K562 (cell line): Measurements from ENCODE around the gene FILIP1. TPM values are rescaled to one million over a fixed set of nuclear protein-coding genes. Genes with fewer than 3 reads are reported as not detected.

Experiments used
- E2F5 ChIP-seq: sonication (generic); formaldehyde crosslinking; IDR thresholded peaks from 2 replicates; pipeline ENCODE4 v1.8.0; 2022; ENCODE audit warnings: mild to moderate bottlenecking, missing genetic modification reagents
- EP300 ChIP-seq: IDR thresholded peaks from 2 replicates; pipeline ENCODE4 v1.6.1; 2012; ENCODE audit warnings: low read length, improper control_type of control experiment
- HCFC1 ChIP-seq: IDR thresholded peaks from 2 replicates; pipeline ENCODE4 v1.6.1; 2012; ENCODE audit warnings: low read depth, low read length, improper control_type of control experiment
- HOXB6 ChIP-seq: fragments of 250-450 bp; sonication (Bioruptor Pico); IDR thresholded peaks from 2 replicates; pipeline ENCODE4 v1.5.1; 2022; ENCODE audit warnings: mild to moderate bottlenecking, borderline replicate concordance
- ID3 ChIP-seq, 2 experiments: fragments of 250-450 bp in 1 of 2; fragments of 450-650 bp in 1 of 2; sonication (Bioruptor Pico) in 1 of 2; IDR thresholded peaks; 2 replicates each; pipeline versions ENCODE4 v1.6.1 to v1.8.0; 2016 to 2021; ENCODE audit warnings: mild to moderate bottlenecking in 2 of 2, moderate library complexity in 2 of 2, missing compliant biosample characterization in 1 of 2, missing genetic modification characterization in 1 of 2
- LARP7 ChIP-seq: fragments of 450-650 bp; IDR thresholded peaks from 2 replicates; pipeline ENCODE4 v1.6.1; 2016
- MNT ChIP-seq, 2 experiments: fragments of 450-650 bp; conservative IDR thresholded peaks; 2 replicates each; pipeline ENCODE4 v1.6.1; 2017; ENCODE audit warnings: mild to moderate bottlenecking in 2 of 2, moderate library complexity in 2 of 2
- MYC ChIP-seq, 2 experiments: fragments of 250-450 bp in 1 of 2; sonication (Bioruptor Pico) in 1 of 2; IDR thresholded peaks; 2 replicates each; pipeline versions ENCODE4 v1.5.1 to v1.6.1; 2012 to 2021; ENCODE audit warnings: low read depth in 2 of 2, borderline replicate concordance in 1 of 2, improper control_type of control experiment in 1 of 2, low read length in 1 of 2, mild to moderate bottlenecking in 1 of 2, moderate library complexity in 1 of 2
- NFIX ChIP-seq: fragments of 250-450 bp; sonication (Bioruptor Pico); IDR thresholded peaks from 2 replicates; pipeline ENCODE4 v1.4.0; 2020; ENCODE audit warnings: low read depth, mild to moderate bottlenecking, moderate library complexity
- PRDM10 ChIP-seq: fragments of 450-650 bp; IDR thresholded peaks from 2 replicates; pipeline ENCODE4 v1.6.1; 2018; ENCODE audit not compliant: partially characterized antibody
- SFPQ ChIP-seq: fragments of 200-400 bp; formaldehyde crosslinking; IDR thresholded peaks from 2 replicates; pipeline ENCODE4 v1.6.1; 2017; ENCODE audit warnings: mild to moderate bottlenecking, low read depth, low read length, moderate library complexity
- SOX6 ChIP-seq: fragments of 450-650 bp; IDR thresholded peaks from 2 replicates; pipeline ENCODE4 v1.6.1; 2014; ENCODE audit warnings: mild to moderate bottlenecking
- SPI1 ChIP-seq: IDR thresholded peaks from 2 replicates; pipeline ENCODE4 v1.6.1; 2011; ENCODE audit warnings: low read depth, low read length, control low read depth, borderline replicate concordance
- TAF15 ChIP-seq: fragments of 200-400 bp; formaldehyde crosslinking; IDR thresholded peaks from 2 replicates; pipeline ENCODE4 v1.6.1; 2017; ENCODE audit warnings: mild to moderate bottlenecking, low read depth, low read length, moderate library complexity
- TEAD2 ChIP-seq: fragments of 450-650 bp; IDR thresholded peaks from 2 replicates; pipeline ENCODE4 v1.6.1; 2016; ENCODE audit warnings: missing genetic modification characterization, control low read depth, missing compliant biosample characterization
- ZNF24 ChIP-seq: fragments of 450-650 bp; IDR thresholded peaks from 2 replicates; pipeline ENCODE4 v1.6.1; 2016
- ZNF764 ChIP-seq: fragments of 250-450 bp; sonication (Bioruptor Pico); IDR thresholded peaks from 2 replicates; pipeline ENCODE4 v1.4.0; 2020; ENCODE audit warnings: low read depth, mild to moderate bottlenecking, moderate library complexity
- ZZZ3 ChIP-seq: fragments of 450-650 bp; IDR thresholded peaks from 2 replicates; pipeline ENCODE4 v1.6.1; 2016; ENCODE audit warnings: antibody characterized with exemption, mild to moderate bottlenecking, moderate library complexity
- polyA plus RNA-seq, 8 experiments: library from polyadenylated mRNA; depleted of rRNA in 4 of 8; stranded (reverse) in 5 of 8; unstranded in 3 of 8; fragments of >200 nt; fragmentation: Nextera tagmentation in 2 of 8; fragmentation: Illumina TruSeq in 1 of 8; extraction: Ambion mirVana in 2 of 8; extraction: Trizol in 1 of 8; gene quantifications; 2 replicates each; pipeline versions ENCODE4 v1.2.1 to v1.2.3, GENCODE V29; 2011 to 2014; ENCODE audit warnings: inconsistent platforms in 1 of 8, missing spikeins in 1 of 8
- total RNA-seq, 7 experiments: library from RNA; depleted of rRNA in 6 of 7; stranded (reverse); fragments of >200 nt in 6 of 7; fragmentation: Illumina TruSeq in 2 of 7; extraction: Trizol in 2 of 7; gene quantifications; 2 replicates each; pipeline versions ENCODE4 v1.2.1 to v1.2.3, GENCODE V29; 2011 to 2021; ENCODE audit warnings: low replicate concordance in 1 of 7

FILIP1 gene
- total and polyA plus RNA-seq, 9 of the 15 experiments (the other 6 are each of a cell fraction or from before 2014, with no cell fraction given): 0.03 to 0.25 (median 0.10) TPM; not detected in 1

- no peak for TF ChIP-seq HOXB6 (CRISPR knock-in tag)
- no peak for TF ChIP-seq TEAD2 (tag)
- TF ChIP-seq ZNF764 (CRISPR knock-in tag): no peak
- TF ChIP-seq PRDM10: peak; percentile 52
- TF ChIP-seq SFPQ: no peak
- 0 out of 2 replicates have a peak, but pooled peaks have one; percentile 12 for TF ChIP-seq SPI1
- peak; percentile 60 for TF ChIP-seq EP300
- no peak for TF ChIP-seq TAF15
- peak; percentile 72 for TF ChIP-seq SOX6
- TF ChIP-seq ZZZ3: peak; percentile 82
- no peak for TF ChIP-seq LARP7
- TF ChIP-seq MYC (IDR thresholded peaks at IDR 0.05; ENCODE audit: low read depth, low read length): peak; percentile 47; the same call in 1 of the 2 replicates
- no peak for TF ChIP-seq MYC (CRISPR knock-in tag; IDR thresholded peaks at IDR 0.05; ENCODE audit: borderline replicate concordance, low read depth)
- TF ChIP-seq MNT (conservative IDR thresholded peaks at IDR 0.05): peak in 1 of 2 experiments; percentile 69; a peak in 3 of 4 replicates
- TF ChIP-seq NFIX (CRISPR knock-in tag): no peak
- TF ChIP-seq ZNF24: no peak; the same call in 1 of the 2 replicates
- TF ChIP-seq ID3 (CRISPR knock-in tag; IDR thresholded peaks at IDR 0.05): no peak
- peak; percentile 84; the same call in 1 of the 2 replicates for TF ChIP-seq ID3 (tag; IDR thresholded peaks at IDR 0.05)
- TF ChIP-seq E2F5 (CRISPR knock-in tag): no peak
- TF ChIP-seq HCFC1: peak; percentile 76
These were observed 250.1 kb downstream of the FILIP1 start, which contains the start of gene COX7A2 (continued) for GRCh38 chr6:75243333-75244062.
